ENCODE data around the gene HLA-DMA.
A peak's percentile ranks its signal among the peaks of the same experiment; 100 is the strongest.
"Not testable (repeated sequence)": the region's sequence is repeated elsewhere in the genome, so short reads cannot be mapped to it uniquely, and the experiment has no call there.

HLA-DMA gene

DNA sequence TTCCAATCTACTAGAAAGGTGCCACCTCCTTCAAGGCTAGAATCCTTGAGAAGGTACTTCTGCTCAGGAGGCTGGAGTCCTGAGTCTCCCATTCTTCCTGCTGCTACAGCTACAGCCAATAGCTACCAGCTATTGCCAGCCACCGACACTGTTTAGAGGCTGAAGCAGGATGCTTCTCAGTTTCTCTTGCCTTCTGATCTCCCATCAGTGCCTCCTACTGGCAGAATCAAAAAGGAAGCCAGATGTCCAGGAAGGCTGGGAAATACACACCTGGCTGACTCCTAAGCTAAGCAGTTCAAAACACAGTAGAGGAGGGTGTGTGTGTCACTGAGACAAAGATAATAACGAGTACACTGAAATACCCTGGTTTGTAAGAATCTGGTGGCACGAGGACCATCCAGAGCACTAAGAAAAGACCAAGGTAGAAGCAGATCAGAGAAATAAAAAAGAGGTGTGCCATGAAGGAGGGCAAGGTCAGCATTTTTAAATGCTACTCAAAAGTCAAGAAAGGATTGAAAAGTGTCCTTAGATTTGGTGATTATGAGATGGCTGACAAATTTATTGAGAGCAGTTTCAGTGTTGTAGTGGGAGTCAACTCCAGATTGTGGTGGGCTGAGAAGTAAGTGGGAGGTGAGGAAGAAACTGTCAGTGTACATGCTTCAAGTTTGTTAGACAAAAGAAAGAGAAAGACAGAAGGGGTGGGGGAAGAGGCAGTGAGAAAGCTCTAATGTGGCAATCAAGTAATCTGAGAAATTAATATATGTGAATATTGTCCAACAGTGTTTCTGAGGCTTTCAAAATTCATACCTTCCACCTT is 2.3 kb upstream of the HLA-DMA start:
- no peak for DNase-seq

DNA sequence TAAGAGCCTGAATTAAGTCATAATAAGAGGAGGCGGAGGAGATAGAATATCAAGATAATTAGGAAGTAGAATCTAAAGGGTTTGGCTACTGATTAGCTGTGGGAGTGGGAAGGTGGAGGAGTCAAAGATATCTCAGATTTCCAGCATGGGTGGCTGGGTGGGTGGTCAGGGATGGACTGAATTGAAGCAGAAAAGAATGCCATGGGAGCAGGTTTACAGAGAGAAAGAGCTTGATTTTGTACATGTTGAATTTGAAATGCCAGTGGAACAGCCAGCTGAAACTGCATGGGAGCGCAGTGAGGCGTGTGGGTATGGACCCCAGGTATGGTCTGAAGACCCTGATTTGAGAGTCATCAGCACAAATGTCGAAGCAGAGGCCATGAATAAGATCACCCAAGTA is 1.4 kb upstream of the HLA-DMA start:
- DNase-seq = no peak

DNA sequence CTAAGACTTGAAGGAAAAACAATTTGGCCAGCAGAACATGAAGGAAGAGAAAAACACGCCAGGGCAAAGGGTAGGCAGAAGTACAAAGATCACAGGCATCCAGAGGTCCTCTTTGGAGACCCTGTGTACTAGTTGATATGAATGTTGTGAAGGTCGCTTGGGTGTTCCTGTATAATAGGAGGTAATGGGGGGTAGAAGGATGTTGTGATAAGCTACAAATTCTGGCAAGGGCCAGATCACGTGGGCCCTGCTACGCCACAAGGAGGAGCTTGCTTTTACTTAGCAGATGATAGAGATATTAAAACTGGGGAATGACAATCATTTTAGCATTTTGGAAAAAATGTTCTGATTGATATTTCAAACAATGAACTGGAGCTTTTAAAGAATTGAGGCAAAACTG is 878 bp upstream of the HLA-DMA start:
- no peak for DNase-seq

DNA sequence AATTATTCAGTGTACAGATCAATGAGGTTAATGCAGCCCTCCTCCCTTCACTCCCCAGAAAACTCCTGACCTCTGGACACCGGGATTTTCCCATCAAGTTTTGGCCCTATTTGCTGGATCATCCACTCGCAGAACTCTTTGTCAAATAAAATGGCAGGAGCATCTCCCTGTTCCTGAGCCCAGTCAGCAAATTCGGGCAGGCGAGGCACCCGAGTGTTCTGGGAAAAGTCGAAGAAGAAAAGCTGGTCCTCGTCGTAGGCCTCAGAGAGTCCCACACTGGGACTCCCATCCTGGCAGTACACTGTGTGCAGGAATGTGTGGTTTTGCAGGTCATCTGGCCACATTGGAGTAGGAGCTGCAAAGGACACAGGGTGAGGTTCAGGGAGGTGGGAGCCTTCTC is 2.4 kb downstream of the HLA-DMA start:
- no peak for DNase-seq

DNA sequence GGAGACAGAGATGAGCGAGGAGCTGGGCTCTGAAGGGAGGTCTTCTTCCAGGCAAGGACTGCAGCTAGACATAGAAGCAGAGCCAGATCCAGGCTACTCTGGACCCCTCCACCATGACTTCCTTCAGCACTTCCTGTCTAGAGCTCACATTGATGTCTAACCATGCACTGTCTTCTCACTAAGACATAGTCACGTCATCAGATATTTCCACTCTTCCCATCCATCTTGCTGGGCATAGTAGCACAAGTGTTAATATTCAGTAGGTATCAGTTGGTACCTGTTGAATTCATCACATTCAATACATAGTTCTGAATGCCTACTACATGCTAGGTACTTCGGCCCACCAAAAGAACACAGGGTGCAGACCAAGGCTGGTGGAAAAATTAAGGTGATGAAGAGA is 2.9 kb downstream of the HLA-DMA start:
- DNase-seq = no peak

DNA sequence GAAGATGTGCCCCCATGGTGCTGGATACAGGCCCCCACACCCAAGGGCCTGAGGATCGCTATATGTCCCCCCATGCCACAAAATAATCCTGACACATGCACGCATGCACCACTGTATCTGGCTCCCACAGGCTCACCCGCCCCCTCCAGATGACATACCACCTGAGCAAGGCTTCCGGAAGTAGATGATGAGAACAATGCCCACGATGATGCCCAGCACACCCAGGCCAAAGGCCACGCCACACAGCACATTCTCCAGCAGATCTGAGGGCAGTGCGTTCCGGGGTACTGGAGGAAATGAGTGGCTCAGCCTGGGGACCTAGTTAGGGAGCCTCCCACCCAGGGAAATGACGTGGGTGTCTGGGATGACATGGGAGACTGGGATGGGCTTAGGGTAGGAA is 3.8 kb downstream of the HLA-DMA start:
- no peak for DNase-seq

GRCh38 chr6:32947552-32948465 is 5.1 kb downstream of the HLA-DMA start:
- peak; percentile 53 for DNase-seq

GRCh38 chr6:32946893-32947292 is 6.0 kb downstream of the HLA-DMA start:
- no peak for DNase-seq

DNA sequence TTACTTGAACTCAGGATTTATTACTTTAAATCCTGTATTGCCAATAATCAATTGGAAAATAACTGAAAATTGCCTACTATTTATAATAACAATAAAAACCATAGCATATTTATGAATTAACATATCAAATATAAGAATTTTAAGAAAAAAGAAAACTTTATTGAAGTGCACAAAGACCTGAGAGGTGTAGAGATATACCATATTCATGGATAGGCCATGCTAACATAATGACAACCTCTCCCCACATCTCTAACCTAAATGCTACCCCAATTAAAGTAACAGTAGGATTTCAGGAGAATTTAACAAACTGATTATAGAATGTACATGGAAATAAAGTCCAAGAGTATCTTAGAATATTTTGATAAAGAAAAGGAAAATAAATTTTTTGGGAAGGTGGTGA is 6.9 kb downstream of the HLA-DMA start:
- DNase-seq = no peak

GRCh38 chr6:32945108-32945760 is 7.7 kb downstream of the HLA-DMA start:
- no peak for DNase-seq

DNA sequence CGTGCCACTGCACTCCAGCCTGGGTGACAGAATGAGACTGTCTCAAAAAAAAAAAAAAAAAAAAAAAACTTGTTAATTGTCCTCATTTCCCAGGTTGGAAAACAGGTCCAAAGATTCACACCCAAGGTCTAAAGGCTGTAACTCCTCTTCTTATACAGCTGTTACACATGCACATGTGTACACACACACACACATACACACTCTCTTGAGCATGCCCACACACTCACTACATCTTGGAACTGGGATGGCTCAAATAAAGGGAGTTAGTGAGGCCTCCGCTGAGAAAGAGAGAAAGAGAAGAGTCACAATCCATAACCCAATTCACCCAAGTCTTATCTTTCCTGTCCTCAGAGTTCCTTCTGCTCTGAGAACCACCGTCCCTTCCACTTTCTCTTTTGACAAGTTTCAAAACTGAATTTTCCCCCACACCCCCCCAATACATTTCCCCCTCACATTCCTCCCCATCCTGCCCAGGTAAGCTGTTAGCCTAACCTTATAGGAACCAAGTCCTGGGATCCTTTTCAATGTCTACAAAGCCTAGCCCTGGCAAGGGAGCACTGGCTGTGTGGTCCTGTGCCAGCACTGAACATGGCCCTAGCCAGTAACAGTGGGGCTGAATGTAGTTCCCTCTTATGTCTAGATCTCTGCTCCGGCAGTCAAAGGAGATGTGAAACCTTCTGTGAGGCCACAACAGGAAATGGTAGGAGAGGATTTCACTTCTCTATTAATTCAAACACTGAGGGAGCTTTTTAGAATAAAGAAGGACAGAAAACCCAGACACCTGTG is 8.8 kb downstream of the HLA-DMA start:
- DNase-seq = no peak

GRCh38 chr6:32942555-32943123 is 10.3 kb downstream of the HLA-DMA start:
- not testable (repeated sequence) for DNase-seq

- no peak for DNase-seq
Observed at GRCh38 chr6:32941214-32941768, 11.6 kb downstream of the HLA-DMA start.

DNA sequence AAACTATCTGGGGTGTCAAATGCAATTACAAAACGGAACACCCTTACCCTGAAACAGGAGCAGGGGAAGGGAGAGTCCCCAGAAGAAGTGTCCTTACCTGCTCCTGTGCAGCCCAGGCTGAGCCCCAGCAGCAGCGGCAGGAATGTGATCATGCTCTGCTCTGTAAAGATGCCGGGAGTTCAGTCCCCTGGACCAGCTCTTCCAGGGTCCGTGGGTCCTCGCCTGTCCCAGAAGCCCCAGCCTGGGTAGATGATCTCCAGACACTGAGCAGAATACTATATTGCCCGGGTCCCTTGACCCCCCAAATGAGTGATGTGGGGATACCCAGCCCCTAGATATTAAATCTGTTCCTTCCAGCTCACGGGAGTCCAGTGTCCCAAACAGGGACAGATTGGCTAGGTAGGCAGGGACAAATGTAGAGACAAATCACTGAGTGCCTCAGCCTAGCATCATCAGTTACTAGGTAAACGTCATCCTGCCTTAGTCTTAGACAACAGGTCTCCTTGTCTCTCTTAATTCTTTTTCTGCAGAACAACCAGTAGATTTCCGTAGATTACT is 12.2 kb downstream of the HLA-DMA start, which contains the start of gene HLA-DMB:
Gene HLA-DMB, minus strand, starts transcription at position 373 of the 558 bp plus-strand sequence. Its CDS starts 221 bp downstream, at position 152.
- peak; percentile 58 for DNase-seq

- DNase-seq = no peak
Observed at GRCh38 chr6:32938494-32938893, 14.4 kb downstream of the HLA-DMA start.

- no peak for DNase-seq
Observed at GRCh38 chr6:32937230-32937633, 15.7 kb downstream of the HLA-DMA start.

DNA sequence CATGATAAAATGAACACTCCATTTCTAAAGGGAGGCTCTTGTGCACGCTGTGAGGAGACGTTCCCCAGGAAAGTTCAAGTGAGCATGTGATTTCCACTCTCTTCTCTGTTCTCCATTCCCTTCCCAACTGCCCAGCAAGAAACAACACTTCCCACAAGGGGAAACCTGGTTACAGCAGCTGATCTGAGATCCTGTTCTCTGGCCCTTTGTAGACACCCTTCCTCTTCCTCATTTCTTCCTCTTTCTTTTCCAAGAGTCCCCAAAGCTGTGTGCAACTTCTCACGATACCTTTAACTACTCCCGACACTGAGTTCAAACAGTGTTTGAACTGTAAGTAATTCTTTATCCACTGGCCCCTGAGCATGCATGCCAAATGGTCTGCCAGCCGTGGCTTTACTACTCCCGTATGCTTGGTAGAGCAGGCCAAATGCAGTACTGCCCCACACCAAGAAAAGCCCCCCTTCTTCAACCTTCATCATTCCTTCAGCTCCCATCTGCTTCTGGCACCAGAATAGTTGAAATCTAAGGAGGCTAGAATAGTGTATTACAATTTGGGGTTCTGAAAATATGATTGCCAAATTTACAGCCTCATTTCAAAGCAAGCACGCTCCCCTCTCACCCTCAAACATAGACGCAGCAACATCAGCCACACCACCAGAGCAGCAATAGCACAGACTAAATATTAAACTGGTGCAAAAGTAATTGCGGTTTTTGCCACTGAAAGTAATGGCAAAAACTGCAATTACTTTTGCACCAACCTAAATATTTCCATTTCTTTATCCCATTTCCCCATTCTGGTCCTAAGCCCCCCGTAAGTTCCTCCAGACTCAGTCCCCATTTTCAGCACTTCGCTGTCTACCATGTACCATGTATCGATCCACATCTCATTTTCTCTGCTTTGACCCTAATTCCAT is 16.4 kb downstream of the HLA-DMA start:
- no peak for DNase-seq

DNA sequence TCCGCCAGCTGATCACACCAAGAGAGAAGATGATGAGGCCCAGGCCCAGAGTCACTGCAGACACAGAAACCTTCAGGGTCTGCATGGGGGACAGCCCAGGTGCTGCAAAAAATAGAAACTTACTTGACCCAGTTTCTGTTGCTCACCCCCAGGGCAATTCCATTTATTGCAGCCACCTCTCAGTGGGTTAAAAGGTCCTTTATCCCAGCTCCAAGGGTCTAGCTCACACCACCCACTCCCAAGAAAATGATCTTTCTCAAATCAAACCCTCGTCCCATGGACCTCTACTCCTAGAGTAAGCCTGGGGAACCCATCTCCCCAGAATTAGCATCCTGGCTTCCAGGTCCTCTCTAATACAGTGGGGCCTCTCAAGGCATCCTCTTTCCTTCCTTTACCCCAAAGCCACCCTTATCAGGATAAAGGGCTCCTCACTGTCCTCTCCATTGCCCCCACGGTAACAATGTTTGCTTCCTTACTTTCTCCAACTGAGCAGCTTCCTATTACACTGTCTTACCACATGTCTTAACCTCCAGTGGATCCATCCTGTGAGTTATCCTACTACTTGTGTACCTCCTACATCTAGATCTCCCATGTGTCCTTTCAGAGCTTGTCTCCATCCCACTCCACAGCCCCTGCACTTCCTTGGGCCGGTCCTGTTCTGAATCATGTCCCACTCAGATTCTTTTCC is 17.2 kb downstream of the HLA-DMA start:
- DNase-seq = no peak

DNA sequence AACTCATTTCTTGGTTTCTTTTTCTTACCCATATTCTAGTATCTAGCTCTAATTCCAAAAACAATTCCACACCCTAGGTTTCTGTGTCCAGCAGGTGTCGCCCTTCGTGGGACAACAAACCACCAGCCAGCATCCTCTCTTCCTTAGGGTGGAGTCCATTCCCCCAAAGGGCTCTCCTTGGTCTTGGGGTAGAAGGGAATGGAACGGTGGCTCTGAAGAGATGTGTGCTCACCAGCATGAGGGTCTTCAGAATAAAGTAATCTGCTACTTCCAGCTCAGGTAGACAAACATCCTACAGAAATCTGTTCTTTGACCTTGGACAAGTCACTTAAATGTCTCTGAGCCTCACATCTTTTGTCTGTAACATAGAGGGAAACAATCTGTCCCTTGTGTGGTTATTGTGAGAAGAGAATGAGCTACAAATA is 19.2 kb downstream of the HLA-DMA start:
- peak; percentile 76 for DNase-seq

Data from fibroblast of skin of scalp (primary cell).